GM12875 (cell line): Measurements from ENCODE around the gene IQSEC1.

Source experiments
- H3K4me3 ChIP-seq: one replicate; pipeline ENCODE4 v1.5.1; 2011; ENCODE audit warnings: low read depth, low read length, control low read depth
- TF ChIP-seq, protein P1 (sequence below): IDR thresholded peaks from 2 replicates; pipeline ENCODE4 v1.5.1; 2011; ENCODE audit warnings: low read depth, mild to moderate bottlenecking, control low read depth, inconsistent platforms, low read length, moderate library complexity, borderline replicate concordance; ENCODE audit not compliant: insufficient read depth

IQSEC1 gene

DNA sequence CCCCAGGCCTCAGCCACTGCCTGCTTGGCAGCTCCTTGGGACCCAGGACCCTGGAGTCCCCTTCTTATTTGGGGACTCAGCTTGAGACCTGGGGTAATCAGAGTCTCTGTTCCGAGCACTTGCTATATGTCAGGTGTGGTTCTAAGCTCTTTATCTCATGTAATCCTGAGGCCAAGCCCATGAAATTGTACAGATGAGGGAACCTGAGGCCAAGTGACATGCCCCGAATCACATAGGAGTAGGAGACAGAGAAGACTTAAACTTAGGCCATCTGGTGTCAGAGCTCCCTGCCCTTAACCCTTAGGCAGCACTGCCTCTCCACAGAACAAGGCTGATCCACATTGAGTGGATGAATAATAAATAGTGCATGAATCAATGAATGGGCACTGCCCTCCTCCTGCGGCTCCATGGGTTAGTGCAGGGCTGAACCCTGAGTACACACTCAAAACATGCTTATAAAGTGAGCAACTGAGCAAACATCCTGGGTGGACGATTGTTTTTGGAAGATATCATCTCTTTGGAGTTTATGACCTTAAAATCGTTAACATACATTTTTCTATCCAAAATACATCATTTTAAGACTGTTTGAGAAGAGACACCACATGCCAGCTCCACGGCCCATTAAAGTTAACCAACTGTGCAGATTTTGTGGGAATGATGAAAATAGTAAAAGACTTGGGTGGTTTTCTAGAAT is 33.2 kb upstream of the IQSEC1 start:
- TF ChIP-seq, protein P1, sequence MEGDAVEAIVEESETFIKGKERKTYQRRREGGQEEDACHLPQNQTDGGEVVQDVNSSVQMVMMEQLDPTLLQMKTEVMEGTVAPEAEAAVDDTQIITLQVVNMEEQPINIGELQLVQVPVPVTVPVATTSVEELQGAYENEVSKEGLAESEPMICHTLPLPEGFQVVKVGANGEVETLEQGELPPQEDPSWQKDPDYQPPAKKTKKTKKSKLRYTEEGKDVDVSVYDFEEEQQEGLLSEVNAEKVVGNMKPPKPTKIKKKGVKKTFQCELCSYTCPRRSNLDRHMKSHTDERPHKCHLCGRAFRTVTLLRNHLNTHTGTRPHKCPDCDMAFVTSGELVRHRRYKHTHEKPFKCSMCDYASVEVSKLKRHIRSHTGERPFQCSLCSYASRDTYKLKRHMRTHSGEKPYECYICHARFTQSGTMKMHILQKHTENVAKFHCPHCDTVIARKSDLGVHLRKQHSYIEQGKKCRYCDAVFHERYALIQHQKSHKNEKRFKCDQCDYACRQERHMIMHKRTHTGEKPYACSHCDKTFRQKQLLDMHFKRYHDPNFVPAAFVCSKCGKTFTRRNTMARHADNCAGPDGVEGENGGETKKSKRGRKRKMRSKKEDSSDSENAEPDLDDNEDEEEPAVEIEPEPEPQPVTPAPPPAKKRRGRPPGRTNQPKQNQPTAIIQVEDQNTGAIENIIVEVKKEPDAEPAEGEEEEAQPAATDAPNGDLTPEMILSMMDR, result no peak
- no peak overlapping the region for H3K4me3 ChIP-seq

- H3K4me3 ChIP-seq, result no peak overlapping the region
- TF ChIP-seq, protein P1, result no peak
These were observed 32.6 kb upstream of the IQSEC1 start for GRCh38 chr3:13105896-13106250.

DNA sequence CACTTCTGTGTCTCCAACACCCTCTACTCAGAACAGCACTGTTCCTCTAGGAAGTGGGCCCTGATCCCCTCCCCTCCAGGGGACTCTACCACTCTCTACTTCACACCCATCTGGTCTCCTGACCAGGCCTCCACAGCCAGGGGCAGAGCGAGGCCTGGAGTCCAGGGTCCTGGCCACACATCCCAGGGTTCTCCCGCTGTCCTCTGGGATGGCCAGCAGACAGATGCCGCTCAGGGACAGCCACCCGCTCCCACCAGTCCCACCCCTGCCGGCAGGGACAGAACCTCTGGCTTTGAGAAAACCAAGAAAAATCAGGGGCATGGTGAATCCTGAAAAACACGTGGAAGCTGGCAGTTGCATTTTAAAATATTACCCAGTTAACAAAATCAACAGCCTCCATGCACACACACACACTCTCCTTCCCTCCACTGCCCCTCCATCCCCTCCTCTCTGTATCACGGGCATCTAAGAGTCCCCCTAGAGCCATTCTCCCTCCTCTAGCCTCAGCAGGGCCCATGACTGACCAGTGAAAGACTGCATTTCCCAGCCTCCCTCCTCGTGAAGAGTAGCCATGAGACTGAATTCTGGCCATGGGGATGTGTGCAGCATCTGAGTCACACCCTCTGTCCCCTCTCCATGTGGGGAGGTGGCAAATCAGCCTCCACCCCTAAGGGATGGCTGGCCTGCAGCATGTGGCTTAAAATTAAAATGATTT is 32.1 kb upstream of the IQSEC1 start:
- H3K4me3 ChIP-seq, result no peak overlapping the region
- TF ChIP-seq, protein P1, result no peak

DNA sequence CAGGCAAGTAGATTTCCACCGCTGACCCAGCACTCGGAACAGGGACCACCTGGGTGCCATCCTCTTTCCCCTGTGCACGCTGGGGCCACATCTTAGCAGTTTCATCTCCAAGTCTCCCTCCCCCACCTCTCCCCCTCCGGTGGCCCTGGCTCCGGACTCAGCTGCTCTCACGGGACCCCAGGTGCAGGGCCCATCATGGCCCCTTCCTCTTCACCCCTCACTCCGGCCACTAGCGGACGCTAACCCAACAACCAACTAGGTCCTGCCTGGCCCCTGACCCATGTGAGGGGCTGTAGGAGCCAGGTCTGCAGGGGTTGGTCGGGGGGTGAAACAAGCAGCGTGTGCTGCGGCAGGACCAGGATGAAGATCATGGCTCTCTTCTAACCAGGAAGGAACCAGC is 31.3 kb upstream of the IQSEC1 start:
- H3K4me3 ChIP-seq, result no peak overlapping the region

DNA sequence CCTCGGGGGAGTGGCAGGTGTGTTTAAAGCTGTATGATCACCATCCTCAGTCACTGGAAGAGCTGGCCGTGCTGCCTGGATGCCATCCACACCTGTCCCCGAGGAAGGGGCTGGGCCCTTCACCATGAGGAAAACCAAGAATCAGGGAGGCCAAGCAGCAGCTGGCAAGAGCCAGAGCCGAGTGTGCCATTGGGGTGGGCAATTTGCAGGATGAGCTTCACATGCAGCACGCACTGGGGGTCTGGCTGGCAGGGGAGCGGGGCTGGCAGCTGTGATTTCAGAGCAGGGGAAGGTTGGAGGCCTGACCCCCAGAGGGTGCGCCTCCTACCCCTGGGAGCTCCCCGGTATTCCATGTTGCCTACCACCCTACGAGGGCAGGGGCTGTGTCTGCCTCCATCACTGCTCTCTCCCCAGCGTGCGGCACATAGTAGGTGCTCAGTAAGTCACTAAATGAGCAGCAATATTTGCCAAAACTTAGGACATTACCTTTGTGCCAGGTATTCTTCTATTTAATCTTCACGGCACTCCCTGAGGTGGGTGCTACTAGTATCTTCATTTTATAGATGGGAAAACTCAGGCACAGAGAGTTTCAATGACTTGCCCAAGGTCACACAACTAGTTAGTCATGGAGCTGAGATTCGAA is 30.3 kb upstream of the IQSEC1 start:
- TF ChIP-seq, protein P1, result no peak
- H3K4me3 ChIP-seq, result no peak overlapping the region

More for the DNA sequence above, 31.3 kb upstream of the IQSEC1 start:
- TF ChIP-seq, protein P1, result no peak

DNA sequence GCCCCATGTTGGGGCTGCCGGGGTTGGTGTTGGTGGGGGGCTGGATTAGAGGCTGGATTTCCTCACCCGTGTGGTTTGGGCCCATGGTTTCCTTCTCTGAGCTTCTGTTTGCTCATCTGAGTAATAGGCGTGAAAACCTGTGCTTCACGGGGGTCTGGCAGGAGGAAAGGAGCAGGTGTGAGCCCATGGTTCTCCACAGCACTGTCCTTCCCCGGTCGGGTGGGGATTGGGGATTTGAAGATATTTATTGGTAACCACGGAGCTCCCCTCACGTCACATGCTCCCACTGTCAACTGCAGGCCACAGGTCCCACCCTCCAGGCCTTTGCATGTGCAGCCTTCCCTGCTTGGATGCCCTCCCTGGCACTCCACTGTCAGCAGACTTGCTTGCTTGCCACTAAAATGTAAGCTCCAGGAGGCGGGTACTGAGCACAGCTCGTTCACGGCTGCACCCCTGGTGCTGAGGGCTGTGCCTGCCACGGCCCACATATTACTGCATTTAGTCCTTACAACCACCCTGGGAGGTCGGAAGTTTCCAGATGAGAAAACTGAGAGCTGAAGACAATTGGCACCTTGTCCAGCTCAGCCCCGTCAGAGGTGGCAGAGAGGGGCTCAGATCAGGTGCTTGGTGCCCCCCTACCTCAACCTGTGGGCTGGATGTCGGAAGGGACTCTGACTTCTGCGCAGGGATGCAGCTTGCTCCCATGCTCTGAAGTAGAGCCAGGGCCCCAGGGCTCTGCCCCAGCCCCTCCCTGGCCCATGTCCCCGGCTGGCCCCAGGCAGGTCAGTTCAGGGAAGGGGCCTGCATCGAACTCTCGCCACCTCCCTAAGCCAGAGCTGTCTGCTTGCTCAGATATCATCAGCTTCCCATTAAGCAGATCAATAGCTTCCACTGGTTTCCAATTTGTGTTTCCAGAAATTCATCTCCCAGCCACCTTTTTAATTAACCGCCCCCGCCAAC is 29.4 kb upstream of the IQSEC1 start:
- no peak overlapping the region for H3K4me3 ChIP-seq
- TF ChIP-seq, protein P1, result no peak
